DND-41 (cell line): ENCODE data around the gene SUPT6H.

Experiments used
- EZH2 ChIP-seq: IDR thresholded peaks from 3 replicates; pipeline ENCODE4 v1.6.1; 2012; ENCODE audit warnings: borderline replicate concordance, low read depth, mild to moderate bottlenecking, moderate library complexity, low read length, inconsistent platforms; ENCODE audit not compliant: severe bottlenecking
- TF ChIP-seq, protein P1 (sequence below): IDR thresholded peaks from 2 replicates; pipeline ENCODE4 v1.5.1; 2012; ENCODE audit warnings: borderline replicate concordance, low read length, moderate library complexity, mild to moderate bottlenecking; ENCODE audit not compliant: poor library complexity, severe bottlenecking; ENCODE audit errors: extremely low read depth

DNA sequence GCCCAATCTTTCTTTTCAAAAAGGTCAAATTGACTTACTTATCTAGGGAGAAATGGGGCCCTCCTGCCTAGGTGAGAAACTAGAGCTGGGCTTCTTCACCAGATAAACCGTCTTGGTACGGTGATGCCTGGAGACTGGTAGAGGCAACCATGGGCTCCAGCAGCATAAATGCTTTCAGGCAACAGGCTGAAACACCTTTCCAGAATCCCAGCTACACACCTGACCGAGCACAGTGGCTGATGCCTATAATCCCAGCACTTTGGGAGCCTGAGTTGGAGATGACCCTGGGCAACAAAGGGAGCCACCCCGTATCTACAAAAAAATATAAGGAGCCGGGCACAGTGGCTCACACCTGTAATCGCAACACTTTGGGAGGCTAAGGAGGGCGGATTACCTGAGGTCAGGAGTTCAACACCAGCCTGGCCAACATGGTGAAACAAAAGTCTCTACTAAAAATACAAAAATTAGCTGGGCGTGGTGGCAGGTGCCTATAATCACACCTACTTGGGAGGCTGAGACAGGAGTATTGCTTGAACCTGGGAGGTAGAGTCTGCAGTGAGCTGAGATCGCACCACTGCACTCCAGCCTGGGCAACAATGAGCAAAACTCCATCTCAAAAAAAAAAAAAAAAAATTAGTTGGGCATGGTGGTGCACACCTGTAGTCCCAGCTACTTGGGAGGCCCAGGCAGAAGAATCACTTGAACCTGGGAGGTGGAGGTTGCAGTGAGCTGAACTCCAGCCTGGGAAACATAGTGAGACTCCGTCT is 89.8 kb downstream of the SUPT6H start:
- TF ChIP-seq, protein P1, sequence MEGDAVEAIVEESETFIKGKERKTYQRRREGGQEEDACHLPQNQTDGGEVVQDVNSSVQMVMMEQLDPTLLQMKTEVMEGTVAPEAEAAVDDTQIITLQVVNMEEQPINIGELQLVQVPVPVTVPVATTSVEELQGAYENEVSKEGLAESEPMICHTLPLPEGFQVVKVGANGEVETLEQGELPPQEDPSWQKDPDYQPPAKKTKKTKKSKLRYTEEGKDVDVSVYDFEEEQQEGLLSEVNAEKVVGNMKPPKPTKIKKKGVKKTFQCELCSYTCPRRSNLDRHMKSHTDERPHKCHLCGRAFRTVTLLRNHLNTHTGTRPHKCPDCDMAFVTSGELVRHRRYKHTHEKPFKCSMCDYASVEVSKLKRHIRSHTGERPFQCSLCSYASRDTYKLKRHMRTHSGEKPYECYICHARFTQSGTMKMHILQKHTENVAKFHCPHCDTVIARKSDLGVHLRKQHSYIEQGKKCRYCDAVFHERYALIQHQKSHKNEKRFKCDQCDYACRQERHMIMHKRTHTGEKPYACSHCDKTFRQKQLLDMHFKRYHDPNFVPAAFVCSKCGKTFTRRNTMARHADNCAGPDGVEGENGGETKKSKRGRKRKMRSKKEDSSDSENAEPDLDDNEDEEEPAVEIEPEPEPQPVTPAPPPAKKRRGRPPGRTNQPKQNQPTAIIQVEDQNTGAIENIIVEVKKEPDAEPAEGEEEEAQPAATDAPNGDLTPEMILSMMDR: no peak
- TF ChIP-seq EZH2: no peak
